Measurements from ENCODE around the gene NOC3L. TPM values are rescaled to one million over a fixed set of nuclear protein-coding genes. Genes with fewer than 3 reads are reported as not detected.

NOC3L gene
- total and polyA plus RNA-seq, 10 of the 15 experiments (the other 5 are each of a cell fraction or from before 2014, with no cell fraction given), result 27.8 to 51.4 (median 40.5) TPM

DNA sequence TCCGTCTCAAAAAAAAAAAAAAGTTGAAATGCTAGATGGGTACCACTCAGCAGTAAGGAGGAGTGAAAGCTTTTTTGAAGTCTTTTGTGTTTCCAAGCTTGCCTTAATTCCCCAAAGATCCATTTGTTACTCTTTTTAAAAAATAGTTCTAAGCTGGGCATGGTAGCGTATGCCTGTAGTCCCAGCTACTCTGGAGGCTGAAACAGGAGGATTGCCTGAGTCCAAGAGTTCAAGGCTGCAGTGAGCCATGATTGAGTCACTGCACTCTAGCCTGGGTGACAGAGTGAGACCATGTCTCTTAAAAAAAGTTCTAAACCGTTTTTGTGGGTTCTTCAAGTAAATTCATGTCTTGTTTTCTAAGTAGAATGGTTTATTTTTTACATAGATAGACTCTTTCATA, 44.9 kb upstream of the NOC3L start:
- peaks cover 19% of the 10 kb centered on the region for H3K79me2 ChIP-seq (ENCODE audit: control insufficient read depth, insufficient read depth, low read length)
- BruUV-seq (replicated peaks), result no TSS peak
- 64% methylated on average over 2 of the region's 3 CpGs for WGBS (ENCODE audit: insufficient coverage, insufficient replicate concordance, low lambda C conversion rate, missing lambda C conversion rate)

DNA sequence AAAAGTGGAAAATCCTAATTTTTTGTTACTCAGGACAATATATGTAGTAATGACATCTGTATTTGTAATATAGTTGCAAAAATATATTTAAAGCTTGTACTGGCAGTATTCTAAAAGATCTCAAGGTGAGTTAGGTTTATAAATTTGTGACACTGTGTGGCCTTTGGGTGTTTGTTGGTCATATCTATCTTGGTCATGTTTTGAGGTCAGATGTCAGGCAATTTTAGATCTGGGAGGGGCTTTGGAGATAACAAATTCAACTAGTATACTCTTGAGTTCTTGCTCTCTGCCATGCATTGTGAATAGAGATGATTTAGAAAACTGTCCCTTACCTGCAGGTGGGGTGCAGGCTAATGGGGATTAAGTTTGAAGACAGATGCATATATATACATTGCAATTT, 42.7 kb upstream of the NOC3L start:
- BruUV-seq (replicated peaks), result TSS peak; percentile 25
- TF ChIP-seq WRNIP1 (IDR thresholded peaks at IDR 0.05; ENCODE audit: borderline replicate concordance, low read depth, low read length), result no peak
- TF ChIP-seq, protein P1, sequence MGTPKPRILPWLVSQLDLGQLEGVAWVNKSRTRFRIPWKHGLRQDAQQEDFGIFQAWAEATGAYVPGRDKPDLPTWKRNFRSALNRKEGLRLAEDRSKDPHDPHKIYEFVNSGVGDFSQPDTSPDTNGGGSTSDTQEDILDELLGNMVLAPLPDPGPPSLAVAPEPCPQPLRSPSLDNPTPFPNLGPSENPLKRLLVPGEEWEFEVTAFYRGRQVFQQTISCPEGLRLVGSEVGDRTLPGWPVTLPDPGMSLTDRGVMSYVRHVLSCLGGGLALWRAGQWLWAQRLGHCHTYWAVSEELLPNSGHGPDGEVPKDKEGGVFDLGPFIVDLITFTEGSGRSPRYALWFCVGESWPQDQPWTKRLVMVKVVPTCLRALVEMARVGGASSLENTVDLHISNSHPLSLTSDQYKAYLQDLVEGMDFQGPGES (IDR thresholded peaks at IDR 0.05), result no peak
- 0 out of 2 replicates have a peak, but pooled peaks have one; percentile 29 for TF ChIP-seq NR2F1 (conservative IDR thresholded peaks at IDR 0.05)
- no peaks in the 10 kb centered on the region for H4K20me1 ChIP-seq (ENCODE audit: control insufficient read depth, insufficient read depth)
- no peaks in the 10 kb centered on the region for H3K9me3 ChIP-seq (replicated peaks; ENCODE audit: control insufficient read depth, insufficient read depth, low read length)
- ChIA-PET POLR2A (no interaction called here), CTCF (interaction anchor here (0.7 to 1.2 kb wide), 3 partner anchors 12 to 39 kb away, joined by 3 to 12 read pairs (median 3); no protein-coding TSS in a partner anchor), RAD21 (ENCODE audit: unreplicated experiment) (no interaction called here), SMC1A (ENCODE audit: uncharacterized antibody, unreplicated experiment) (interaction anchor here (0.6 to 3.6 kb wide), 4 partner anchors 40 to 146 kb away, joined by 3 to 17 read pairs (median 3); no protein-coding TSS in a partner anchor)
- intact Hi-C loops (cut with micrococcal nuclease; ENCODE audit: unreplicated experiment) (no loop called here), in situ Hi-C loops (cut with MboI) (no loop called here)
- ATAC-seq, result no peak
- H3K4me1 ChIP-seq (ENCODE audit: control insufficient read depth, insufficient read depth, low read length), result no peaks in the 10 kb centered on the region
- no peak overlapping the region for H3K27ac ChIP-seq (ENCODE audit: control insufficient read depth, insufficient read depth)
- no peak overlapping the region for H3K9ac ChIP-seq (ENCODE audit: control insufficient read depth, insufficient read depth, low read length)
- H3K27me3 ChIP-seq (replicated peaks in 1 of 2; ENCODE audit: control insufficient read depth in 2 of 2, insufficient read depth in 2 of 2, low read length in 1 of 2), result no peaks in the 10 kb centered on the region
- no peak overlapping the region for H2AFZ ChIP-seq (ENCODE audit: control insufficient read depth, low read depth, low read length)
- no peak overlapping the region for H3K4me3 ChIP-seq
- H3K36me3 ChIP-seq (ENCODE audit: control insufficient read depth in 2 of 2, insufficient read depth in 2 of 2, low read length in 1 of 2), result no peaks in the 10 kb centered on the region
- DNase-seq (ENCODE audit: low read depth, low spot score), result no peak
- peaks cover 19% of the 10 kb centered on the region for H3K79me2 ChIP-seq (ENCODE audit: control insufficient read depth, insufficient read depth, low read length)
- H3K4me2 ChIP-seq (ENCODE audit: control insufficient read depth, insufficient read depth), result peak overlapping the region; percentile 50; the same call in 1 of the 2 replicates
- no peak for FAIRE-seq

More for the DNA sequence above, 44.9 kb upstream of the NOC3L start:
- no peak overlapping the region for H3K9ac ChIP-seq (ENCODE audit: control insufficient read depth, insufficient read depth, low read length)
- H3K4me3 ChIP-seq, result no peak overlapping the region
- no peaks in the 10 kb centered on the region for H3K27me3 ChIP-seq (replicated peaks in 1 of 2; ENCODE audit: control insufficient read depth in 2 of 2, insufficient read depth in 2 of 2, low read length in 1 of 2)
- FAIRE-seq (no peak), ATAC-seq (no peak), DNase-seq (ENCODE audit: low read depth, low spot score) (no peak)
- H3K4me2 ChIP-seq (ENCODE audit: control insufficient read depth, insufficient read depth), result 0 out of 2 replicates have a peak overlapping the region, but pooled peaks have one; percentile 2
- H3K4me1 ChIP-seq (ENCODE audit: control insufficient read depth, insufficient read depth, low read length), result no peaks in the 10 kb centered on the region
- SMC1A ChIA-PET (ENCODE audit: uncharacterized antibody, unreplicated experiment), result interaction anchor here (0.6 to 3.6 kb wide), 6 partner anchors 11 to 68 kb away, joined by 3 to 17 read pairs (median 4); no protein-coding TSS in a partner anchor
- H3K9me3 ChIP-seq (replicated peaks; ENCODE audit: control insufficient read depth, insufficient read depth, low read length), result no peaks in the 10 kb centered on the region
- intact Hi-C loops (cut with micrococcal nuclease; ENCODE audit: unreplicated experiment) (no loop called here), in situ Hi-C loops (cut with MboI) (no loop called here)
- POLR2A ChIA-PET, result interaction anchor here (0.5 to 1.2 kb wide), 2 partner anchors 10 to 137 kb away, joined by 3 to 5 read pairs; no protein-coding TSS in a partner anchor
- RAD21 ChIA-PET (ENCODE audit: unreplicated experiment), result interaction anchor here (1.5 to 3.2 kb wide), 2 partner anchors 36 to 63 kb away, joined by 3 to 14 read pairs; no protein-coding TSS in a partner anchor
- CTCF ChIA-PET, result interaction anchor here (0.9 to 3.7 kb wide), 10 partner anchors 10 to 87 kb away, joined by 3 to 15 read pairs (median 3); no protein-coding TSS in a partner anchor
- no peaks in the 10 kb centered on the region for H3K36me3 ChIP-seq (ENCODE audit: control insufficient read depth in 2 of 2, insufficient read depth in 2 of 2, low read length in 1 of 2)
- no peak for TF ChIP-seq KDM1A (IDR thresholded peaks at IDR 0.05; ENCODE audit: borderline replicate concordance)
- no peak overlapping the region for H3K27ac ChIP-seq (ENCODE audit: control insufficient read depth, insufficient read depth)
- H2AFZ ChIP-seq (ENCODE audit: control insufficient read depth, low read depth, low read length), result no peak overlapping the region
- no peaks in the 10 kb centered on the region for H4K20me1 ChIP-seq (ENCODE audit: control insufficient read depth, insufficient read depth)

Data from GM12878 (cell line).